GM19467 (cell line): ENCODE data around the gene STEAP4.

Source experiments
- ATAC-seq: cut with Tn5 transposase; IDR thresholded peaks from one replicate; pipeline ENCODE4 v1.9.1; 2021; ENCODE audit warnings: mild to moderate bottlenecking, moderate library complexity; ENCODE audit not compliant: unreplicated experiment

The STEAP4 gene

DNA sequence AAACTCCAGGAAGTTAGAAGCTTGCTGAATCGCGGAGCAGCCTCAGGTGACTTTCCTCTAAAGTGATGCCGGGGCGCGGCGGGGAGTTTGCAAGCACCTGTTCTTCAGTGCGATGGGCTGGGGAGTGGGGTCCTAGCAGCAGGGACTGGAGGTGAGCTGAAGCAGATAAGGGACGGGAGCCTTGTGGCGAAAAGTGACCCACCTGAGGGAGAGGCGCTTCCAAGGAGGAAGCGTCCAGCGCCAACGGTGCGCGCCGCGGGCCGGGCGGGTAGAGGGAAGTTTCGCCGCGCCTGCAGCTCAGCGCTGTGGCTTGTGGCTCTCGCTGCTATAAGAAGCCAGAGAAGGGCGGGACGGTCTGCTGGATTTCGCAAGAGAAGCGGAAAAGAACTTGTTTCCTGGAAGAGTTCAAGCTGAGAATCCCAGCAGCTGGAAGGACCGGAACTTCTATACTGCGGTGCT lies at the start of gene STEAP4:
Gene STEAP4 (minus strand): TSS at position 305 of the 459 bp plus-strand sequence. CDS start 22,625 bp downstream, outside the sequence.
- ATAC-seq = no peak

GRCh38 chr7:88355011-88355410 lies 48.3 kb upstream of the STEAP4 start:
- ATAC-seq = no peak

DNA sequence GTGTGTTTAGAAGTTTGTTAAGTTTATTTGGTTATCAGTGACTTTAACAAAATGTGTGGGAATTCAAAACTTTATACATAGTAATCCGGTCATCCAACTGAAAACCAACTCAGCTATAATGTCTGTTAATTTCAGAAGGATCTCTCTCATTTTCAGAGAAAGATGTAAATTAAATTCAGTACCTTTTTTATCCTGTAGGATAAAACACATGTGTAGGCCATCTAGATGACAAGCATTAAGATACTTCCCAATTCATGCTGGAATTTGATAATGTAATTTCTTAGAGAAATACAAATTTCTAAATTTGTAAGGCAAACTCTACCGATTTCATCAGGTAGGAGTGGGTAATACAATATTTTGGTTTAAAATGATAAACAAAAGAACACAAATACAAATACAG lies 43.4 kb upstream of the STEAP4 start:
- ATAC-seq = no peak

DNA sequence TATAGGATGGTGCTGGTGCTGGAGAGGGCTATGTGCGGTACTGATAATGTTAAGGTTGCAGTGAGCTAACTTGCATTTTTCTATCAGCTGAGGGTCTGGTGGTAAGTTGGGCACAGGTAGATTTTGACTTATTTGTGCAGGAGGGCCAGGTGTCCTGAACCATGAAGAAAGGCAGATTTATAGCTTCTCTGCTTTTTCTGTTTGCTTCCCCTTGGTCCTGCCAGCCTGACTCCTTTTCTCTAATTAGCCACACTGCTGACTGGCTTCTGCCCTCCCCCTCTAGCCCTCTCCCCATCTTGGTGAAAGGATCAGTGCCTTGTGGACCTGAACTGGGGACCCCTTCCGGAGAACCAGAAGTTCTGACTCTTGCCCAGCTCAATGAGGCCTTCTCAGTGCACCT lies 40.8 kb upstream of the STEAP4 start:
- ATAC-seq = no peak

DNA sequence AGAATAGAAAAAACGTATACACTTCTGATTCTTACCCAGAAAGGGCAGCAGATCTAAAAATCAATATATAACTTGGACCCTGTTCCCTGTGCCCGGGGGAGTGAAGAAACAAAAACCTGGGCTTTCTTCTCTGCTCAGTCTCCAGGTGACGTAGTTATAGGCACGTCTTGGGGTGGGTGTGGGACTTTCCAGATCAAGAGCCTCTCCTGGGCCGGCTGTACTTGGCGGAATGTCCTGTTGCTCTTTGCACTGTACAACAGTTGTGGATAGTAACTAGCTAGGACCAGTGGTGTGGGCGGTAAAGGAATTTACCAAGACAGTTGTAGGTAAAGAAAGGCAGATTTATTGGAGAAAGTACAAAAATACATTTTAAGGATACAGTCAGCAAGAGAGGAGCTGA lies 40.4 kb upstream of the STEAP4 start:
- no peak for ATAC-seq

- no peak for ATAC-seq
Observed at GRCh38 chr7:88346357-88346756, 39.7 kb upstream of the STEAP4 start.

DNA sequence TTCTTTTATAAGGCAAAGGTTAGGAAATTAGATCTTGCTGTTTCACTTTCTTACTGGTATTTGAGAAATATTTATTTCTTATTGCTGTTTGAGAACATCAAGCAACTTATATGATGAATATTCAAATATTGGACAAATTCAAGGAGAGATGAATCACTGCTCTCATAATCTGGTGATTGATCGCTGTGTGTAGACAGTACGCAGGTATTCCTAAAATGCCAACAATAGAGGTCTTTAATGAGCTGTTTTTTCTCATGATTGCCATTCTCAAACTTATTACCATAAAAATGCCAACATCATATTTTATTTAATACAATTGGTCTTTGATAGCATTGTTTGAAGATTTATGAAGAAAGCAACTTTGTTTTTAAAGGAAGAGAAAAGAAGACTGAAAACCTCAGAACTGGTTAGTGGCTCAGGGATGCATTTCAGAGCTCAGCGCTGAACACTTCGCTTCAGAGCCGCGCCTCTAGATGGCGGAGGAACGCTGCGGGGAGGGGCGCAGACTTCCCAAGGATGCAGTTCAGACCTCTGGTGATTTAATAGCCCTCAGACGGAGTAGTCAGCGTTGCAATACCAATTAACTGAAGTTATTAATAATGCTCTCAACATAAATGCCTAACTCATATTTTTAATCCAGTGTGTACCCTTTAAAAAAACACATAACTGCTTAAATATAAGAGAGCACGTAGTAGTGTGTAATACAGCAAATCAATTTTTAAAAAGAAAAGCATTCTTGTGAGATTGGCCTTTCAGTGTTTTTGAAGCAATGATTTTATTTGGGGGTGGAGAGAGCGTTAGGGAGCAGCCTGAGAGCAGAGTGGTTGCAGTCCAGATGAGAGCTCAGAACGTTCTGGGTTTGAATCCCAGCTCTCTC lies 38.5 kb upstream of the STEAP4 start:
- no peak for ATAC-seq

- no peak for ATAC-seq
Observed at GRCh38 chr7:88344271-88344670, 37.6 kb upstream of the STEAP4 start.

DNA sequence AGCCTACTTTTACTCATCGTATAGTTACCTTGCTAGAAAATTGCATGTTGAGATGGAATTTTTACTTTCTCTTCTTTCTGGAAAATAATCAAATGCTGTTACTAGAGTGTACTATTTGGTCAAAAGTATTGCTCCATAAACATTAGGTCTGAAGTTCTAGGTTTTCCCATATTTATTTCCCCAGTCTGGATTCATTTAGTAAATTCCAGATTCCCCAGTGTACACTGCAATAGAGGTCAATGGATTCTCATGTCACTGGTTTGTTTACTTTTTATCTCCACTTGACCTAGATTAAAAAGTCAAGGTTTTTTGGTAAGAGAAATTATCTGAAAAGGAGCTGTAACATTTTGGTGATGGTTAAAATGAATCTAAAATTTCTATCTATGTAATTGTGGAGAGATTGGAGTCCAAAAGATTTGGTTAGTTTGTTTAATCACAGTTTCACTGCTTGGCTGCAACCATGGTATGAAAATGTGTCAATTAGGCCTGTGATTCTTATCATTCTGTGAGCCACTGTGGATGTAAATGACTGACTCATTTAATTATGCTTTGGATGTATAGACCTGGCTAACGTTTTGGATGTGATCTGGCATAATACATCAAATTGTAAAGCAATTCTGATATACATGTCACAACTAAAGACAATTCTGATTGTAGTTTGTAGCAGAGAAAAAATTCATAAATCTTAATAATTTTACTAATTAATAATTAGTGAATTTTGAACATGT lies 32.7 kb upstream of the STEAP4 start:
- ATAC-seq = no peak

DNA sequence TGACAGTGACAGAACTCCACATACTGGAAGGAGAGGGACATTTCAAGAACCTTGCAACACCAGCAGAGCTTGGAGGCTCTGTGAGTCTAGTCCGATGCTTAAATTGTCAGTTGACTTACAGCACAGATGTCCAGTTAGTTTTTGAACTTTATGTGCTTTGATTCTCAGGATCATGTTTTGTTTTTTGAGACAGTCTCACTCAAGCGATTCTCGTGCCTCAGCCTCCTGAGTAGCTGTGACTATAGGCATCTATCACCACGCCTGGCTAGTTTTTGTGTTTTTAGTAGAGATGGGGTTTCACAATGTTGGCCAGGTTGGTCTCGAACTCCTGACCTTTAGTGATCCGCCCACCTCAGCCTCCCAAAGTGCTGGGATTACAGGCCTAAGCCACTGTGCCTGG lies 31.8 kb upstream of the STEAP4 start:
- ATAC-seq = no peak

GRCh38 chr7:88337572-88337971 lies 30.9 kb upstream of the STEAP4 start:
- no peak for ATAC-seq

DNA sequence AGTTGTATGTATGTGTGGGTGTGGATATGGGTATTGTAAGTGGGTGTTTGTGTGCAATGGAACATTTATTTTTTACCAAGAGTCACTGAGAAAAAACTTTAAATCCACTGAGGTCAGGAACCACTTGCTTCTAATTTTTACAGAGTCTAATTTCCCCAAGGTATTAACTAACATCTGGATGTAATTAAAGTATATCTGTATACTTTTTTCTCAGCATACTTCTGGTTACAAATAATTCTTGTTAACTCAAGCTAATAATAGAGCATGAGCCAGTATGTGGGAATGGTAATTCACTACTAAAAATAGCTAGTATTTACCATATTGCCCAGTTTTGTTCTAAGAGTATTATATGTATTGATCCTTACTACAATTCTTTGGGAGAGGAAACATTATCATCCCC lies 24.6 kb upstream of the STEAP4 start:
- ATAC-seq = no peak

DNA sequence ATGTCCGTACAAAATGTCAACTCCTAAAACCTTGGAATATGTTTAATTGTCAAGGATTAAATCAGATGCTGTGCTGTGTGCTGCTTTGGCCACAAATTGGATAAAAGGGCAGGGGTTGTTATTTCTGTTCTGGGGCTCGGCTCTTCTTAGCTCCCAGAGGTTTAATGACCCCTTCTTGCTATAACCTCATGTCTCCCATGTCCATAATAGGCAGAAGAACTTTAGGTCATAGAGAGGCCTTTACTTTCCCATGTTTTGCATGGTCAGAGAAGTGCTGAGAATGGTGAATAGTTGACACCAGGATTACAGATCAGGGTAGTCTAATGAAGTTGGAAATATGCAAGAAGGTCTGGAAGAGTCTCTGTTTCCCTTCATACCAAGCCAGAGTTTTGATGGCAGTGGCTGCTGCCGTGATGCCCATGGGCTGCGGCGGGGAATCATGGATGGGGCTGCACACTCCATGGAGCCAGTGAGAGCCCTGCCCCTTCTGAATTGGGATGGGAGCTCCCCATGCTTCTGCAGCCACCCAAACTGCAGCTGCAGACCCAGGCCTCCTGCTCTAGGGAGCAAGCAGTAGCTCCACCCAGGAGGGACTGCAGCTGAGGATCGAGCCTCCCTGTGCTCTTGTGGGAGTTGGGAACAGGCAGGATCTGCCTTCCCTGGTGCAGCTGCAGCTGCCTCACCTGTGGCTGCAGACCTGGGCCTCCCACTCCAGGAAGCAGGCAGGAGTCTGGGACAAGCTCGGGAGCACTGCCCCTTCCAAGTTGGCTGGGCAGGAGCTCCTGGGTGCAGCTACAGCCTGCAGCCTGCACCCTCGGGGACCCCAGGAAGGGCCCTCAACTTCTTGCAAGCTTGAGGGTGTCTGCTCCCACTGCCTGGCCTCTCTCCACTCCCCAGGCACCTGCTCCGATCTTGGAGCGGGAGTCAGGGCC lies 23.1 kb upstream of the STEAP4 start:
- ATAC-seq = no peak

DNA sequence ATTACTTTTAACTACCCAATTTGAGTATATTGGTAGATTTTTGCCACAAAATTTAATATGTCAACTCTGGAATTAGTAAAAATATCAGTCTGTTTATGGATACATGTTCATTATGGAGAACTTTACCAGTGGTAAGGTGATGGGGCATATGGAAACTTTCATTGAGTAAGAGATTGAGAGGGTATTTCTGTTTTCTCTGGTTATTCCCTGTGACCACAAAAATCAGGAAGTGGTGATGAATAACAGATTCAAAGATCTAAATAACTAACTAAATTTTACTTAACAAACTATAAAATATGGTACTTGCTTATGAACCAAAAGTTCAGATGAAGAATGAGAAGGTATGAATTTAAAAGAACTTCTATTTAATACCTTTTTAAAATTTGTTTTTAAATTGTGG lies 22.1 kb upstream of the STEAP4 start:
- ATAC-seq = no peak

GRCh38 chr7:88324699-88325098 lies 18.0 kb upstream of the STEAP4 start:
- no peak for ATAC-seq

DNA sequence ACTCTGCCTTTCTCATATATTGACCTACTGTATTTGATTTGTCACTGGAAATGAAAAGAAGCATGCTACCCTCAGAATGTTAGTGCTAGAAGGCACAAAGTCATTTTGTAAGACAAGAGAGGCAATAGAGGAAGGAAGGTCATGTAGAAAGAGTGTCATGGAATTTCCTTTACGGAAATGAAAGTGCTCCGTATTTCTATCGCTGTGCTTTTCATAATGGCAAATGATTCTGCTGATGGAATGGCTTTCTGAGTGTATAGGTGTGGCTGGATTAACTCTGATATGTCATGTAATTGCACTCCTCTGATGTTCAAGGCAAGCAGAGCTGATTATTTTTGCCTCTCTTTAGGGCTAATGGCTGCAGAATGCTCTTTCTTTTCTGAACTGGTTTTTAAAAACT lies 15.5 kb upstream of the STEAP4 start:
- ATAC-seq = no peak

DNA sequence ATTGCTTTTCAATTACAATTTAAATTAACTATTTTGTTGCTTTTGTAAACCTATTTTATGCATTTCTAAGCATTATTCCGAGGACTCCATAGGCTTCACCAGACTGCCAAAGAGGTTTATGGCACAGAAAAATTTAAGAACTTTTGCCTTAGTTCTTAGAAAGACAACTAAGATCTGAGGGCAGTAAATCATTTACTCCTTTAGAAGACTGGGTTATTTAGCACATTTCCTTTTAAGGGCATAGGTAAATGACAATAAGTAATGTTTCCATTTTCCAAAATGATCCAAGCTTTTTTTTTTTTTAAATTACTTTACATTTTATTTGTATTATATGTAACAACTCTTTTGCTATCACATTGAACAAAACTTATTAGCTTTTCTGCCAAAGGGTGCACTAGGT lies 15.0 kb upstream of the STEAP4 start:
- no peak for ATAC-seq

GRCh38 chr7:88318196-88318595 lies 11.5 kb upstream of the STEAP4 start:
- ATAC-seq = no peak

DNA sequence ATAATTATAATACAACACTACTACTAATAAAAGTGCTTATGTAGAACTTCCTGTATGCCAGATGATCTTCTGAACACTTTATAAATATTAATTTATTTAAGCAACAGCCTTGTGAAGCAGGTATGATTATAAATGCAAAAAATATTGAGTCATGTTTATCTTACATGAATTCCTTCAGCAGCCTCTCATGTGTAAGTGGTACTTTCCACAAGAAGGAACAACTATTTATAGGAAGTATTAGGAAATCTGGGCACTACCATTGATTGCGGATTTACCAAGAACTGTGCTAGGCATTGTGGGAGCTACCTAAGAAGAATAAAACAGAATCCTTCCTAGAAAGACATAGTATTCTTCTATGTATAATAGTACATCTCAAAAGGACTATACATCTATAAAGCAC lies 10.7 kb upstream of the STEAP4 start:
- ATAC-seq = no peak

DNA sequence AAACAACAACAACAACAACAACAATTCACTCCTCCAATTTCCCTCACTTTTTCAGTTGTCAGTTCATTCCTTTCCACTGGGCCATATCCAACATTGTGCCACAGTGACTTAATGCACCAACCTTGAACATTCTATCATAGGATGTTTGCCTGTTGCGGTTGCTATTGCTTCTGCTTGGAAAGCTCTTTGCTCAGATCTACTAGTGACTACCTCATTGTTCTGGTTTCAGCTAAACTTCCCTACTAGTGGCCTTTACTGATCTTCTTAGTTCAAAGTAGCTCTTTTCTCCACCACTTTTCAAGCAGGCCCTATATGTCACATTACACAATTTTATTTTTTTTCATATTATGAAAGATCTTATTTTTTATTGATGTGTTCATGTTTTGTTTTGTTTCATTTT lies 9.8 kb upstream of the STEAP4 start:
- no peak for ATAC-seq

GRCh38 chr7:88315522-88315921 lies 8.8 kb upstream of the STEAP4 start:
- no peak for ATAC-seq
